NCI-H2107 treated with DMSO at 0.1 percent for 48 hours (cell line): ENCODE results near the gene R3HDM4.
"Not testable (repeated sequence)": the region's sequence is repeated elsewhere in the genome, so short reads cannot be mapped to it uniquely, and the experiment has no call there.

Source experiments
- DNase-seq: peaks from one replicate; lab custom pipeline; 2025; ENCODE audit not compliant: unreplicated experiment; lab: John Stamatoyannopoulos, UW

R3HDM4 gene

DNA sequence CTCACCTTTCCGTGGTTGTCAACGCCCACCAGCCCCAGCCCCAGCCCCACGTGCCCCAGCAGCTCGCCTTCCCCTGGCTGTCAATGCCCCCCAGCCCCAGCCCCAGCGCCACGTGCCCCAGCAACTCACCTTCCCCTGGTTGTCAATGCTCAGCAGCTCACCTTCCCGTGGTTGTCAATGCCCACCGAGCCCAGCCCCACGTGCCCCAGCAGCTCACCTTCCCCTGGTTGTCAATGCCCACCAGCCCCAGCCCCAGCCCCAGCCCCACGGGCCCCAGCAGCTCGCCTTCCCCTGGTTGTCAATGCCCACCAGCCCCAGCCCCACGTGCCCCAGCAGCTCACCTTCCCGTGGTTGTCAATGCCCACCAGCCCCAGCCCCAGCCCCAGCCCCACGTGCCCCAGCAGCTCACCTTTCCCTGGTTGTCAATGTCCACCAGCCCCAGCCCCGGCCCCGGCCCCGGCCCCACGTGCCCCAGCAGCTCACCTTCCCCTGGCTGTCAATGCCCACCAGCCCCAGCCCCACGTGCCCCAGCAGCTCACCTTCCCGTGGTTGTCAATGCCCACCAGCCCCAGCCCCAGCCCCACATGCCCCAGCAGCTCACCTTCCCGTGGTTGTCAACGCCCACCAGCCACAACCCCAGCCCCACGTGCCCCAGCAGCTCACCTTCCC, 34.9 kb downstream of the R3HDM4 start:
- not testable (repeated sequence) for DNase-seq

DNA sequence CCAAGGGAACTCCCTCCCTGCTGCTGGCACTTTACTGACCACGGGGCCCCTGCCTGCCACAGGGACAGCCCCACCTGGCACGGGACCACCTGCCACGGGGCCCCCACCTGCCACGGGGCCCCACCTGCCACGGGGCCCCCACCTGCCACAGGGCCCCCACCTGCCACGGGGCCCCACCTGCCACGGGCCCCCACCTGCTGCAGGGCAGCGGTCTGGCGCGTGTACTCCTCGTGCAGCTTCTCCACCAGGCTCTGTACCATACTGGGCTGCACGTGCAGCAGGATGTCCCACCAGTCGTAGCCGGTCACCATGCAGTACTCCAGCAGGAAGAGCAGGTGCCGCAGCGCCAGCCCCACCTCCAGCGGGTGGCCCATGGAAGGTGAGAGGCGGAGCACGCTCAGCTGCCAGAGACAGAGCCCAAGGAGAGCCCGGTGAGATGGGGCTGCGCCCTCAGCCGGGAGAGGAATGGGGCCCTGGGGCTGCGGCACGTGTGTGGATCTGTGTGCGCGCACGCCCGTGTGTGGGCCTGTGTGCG, 36.2 kb downstream of the R3HDM4 start:
- peak; percentile 57 for DNase-seq

DNA sequence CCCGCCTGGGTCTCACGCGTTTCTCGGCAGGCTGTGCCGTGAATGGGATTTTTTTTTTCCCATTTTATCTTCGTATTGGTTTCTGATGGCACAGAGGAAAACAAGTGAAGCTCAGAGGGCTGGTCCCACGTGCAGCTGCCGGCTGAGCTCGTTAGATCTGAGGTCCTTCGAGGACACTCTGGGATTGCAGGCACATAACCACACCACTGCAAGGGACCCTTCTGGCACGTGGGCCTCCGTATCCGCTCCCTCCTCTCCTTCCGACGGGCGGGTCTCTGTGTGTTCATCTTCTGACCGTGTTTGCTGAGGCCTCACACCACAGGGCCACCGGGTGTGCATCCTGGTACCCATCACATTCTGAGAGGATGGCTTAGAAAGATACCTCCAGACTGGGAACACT, 36.9 kb downstream of the R3HDM4 start:
- no peak for DNase-seq

DNA sequence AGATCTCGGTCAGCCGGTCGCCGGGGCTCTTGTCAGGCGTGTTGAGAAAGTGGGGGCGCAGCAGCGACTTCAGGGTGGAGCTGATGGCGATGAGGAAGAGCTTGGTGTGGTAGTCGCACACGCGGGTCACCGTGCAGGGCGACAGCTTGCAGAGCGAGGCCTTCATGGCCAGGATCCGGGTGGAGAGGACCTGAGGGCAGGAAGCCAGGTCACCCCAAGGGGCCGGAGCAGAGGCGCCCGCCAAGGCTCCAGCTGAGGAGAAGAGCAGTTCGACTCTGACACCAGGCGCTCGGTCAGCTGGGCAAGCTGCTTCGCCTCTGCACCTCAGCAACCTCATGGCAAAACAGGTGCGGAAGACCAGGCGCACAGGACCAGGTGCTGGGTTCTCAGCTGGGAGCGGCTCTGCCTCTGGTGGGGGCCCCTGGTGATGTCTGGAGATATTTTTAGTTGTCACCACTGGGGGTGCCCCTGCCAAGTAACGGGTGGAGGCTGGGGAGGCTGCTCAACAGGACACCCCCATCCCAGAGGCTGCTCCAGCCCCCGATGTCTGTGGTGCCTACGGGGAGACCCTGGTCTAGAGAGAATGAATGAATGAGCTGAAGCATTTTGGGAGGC, 37.6 kb downstream of the R3HDM4 start:
- no peak for DNase-seq

DNA sequence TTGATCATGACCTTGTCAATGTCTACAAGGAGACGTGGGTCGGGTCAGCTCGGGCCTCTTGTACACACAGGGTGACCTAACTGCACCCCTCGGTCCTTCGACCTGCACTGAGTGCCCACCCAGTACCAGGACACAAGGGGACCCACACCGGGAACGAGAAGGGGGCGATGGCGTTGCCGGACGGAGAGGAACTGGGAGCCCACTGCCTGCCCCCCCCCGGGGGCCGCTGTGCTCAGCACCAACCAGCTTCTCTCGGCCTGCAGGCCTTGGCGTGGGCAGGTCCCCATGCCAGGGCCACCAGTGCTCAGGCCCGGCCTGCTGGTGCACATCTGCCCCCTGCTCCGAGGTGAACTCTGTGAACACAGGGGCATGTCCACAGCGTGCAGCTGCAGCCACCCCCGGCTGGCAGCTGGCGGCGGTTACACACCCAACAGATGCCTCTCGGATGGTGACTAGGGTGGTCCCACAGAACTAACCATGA, 39.4 kb downstream of the R3HDM4 start:
- no peak for DNase-seq

DNA sequence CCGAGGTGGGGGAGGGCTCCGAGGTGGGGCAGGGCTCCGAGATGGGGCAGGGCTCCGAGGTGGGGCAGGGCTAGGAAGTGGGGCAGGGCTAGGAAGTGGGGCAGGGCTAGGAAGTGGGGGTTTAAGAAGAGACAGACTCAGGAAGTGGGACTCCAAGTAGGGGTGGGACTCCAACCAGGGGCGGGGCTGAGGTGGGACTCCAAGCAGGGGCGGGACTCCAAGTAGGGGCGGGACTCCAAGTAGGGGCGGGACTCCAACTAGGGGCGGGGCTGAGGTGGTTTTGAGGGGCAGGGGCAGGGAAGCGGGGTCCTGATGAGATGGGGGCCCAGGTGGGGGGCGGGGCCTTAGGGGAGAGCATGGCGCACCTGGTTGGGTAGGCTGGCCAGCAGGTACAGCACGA, 39.9 kb downstream of the R3HDM4 start:
- DNase-seq, result no peak

DNA sequence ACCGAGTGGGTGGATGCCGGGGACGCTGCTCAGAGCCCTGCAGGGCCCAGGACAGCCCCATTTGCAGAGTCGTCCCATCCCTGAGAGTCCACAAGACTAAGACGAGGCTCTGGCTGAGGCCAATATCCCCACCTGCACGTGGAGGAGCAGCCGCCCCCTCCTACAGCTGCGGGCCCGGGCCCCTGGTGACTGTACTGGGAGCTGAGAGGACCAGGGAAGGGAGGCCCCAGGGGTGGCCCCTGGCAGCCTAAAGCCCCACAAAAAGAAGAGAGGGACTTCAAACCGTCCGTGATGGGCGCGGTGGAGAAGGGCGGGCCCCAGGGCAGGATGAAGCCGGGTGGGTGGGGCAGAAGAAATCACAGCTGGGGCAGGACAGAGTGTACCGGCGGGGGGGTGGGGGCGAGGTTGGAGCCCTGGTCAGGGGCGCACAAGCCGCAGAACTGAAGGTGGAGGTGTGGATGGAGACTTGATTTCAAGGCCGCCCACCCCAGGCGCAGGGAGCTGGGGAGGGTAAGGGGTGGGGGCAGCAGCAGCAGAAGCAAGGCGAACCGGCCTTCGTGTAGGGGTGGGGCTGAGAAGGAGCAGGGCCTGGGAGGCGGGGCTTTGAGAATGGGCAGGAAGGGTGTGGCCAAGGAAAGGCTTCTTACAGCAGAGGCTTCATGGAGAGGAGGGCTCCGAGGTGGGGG, 40.6 kb downstream of the R3HDM4 start:
- no peak for DNase-seq

DNA sequence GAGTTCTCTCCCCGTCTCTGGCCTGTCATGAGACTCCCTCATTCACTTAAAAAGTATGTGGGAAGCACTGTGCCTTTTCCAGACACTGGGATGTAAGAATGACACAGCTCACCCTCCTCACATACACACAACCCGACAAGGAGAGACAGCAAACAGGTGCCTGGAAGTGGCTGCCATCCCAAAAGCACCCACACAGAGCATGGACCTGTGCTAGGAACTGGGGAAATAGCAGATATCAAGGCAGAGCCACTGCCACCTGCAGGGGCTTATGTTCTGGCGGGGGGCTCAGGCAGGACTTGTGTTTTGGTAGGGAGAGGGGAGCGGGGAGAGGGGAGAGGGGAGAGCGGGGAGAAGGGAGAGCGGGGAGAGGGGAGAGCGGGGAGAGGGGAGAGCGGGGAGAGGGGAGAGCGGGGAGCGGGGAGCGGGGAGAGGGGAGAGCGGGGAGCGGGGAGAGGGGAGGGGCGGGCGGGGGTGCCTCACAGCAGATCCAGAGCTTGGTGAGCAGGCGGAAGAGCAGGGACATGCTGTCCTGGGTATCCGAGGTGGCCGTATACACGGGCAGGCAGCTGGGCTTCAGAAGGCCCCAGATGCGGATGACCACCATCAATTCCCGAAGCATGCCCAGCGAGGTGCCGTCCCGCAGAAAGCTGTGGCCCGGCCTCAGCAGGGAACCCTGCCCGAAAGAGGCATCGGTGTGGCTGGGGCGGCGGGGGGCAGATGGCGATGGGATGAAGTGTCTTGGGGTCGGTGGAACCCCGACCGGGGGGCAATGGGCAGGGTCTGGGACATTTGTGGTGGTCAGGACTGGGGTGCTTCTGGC, 41.4 kb downstream of the R3HDM4 start:
- no peak for DNase-seq

DNA sequence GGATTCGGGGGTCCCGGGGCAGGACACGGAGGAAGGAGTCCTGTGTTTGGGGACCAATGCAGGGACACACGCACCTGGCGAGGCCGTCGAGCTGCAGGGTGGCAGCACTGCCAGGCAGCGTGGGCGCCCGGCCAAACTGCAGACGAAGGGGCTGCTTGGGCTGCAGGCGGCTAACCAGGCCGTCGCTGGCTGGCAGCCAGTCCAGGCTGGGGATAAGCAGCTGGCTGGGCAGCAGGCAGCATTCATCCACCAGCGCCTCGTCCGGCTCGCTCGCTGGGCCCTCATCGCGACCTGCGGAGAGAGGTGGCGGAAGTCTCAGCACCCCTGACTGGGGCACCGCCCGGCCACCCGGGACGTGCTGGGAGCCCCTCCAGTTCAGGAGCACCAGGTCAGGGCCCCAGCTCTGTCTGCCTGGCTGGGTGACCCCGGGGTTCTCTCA, 42.0 kb downstream of the R3HDM4 start:
- no peak for DNase-seq

DNA sequence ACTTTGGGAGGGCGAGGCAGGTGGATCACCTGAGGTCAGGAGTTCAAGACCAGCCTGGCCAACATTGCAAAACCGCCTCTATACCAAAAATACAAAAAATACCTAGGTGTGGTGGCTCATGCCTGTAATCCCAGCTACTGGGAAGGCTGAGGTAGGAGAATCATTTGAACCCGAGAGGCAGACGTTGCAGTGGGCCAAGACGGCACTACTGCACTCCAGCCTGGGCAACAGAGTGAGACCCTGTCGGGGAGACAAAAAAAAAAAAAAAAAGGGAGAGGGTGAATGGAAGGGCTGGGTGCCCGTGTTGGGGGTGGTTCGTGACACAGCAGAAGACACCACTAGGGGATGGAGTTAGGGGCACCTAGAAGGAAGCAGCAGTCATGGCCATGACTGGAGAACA, 42.7 kb downstream of the R3HDM4 start:
- no peak for DNase-seq

DNA sequence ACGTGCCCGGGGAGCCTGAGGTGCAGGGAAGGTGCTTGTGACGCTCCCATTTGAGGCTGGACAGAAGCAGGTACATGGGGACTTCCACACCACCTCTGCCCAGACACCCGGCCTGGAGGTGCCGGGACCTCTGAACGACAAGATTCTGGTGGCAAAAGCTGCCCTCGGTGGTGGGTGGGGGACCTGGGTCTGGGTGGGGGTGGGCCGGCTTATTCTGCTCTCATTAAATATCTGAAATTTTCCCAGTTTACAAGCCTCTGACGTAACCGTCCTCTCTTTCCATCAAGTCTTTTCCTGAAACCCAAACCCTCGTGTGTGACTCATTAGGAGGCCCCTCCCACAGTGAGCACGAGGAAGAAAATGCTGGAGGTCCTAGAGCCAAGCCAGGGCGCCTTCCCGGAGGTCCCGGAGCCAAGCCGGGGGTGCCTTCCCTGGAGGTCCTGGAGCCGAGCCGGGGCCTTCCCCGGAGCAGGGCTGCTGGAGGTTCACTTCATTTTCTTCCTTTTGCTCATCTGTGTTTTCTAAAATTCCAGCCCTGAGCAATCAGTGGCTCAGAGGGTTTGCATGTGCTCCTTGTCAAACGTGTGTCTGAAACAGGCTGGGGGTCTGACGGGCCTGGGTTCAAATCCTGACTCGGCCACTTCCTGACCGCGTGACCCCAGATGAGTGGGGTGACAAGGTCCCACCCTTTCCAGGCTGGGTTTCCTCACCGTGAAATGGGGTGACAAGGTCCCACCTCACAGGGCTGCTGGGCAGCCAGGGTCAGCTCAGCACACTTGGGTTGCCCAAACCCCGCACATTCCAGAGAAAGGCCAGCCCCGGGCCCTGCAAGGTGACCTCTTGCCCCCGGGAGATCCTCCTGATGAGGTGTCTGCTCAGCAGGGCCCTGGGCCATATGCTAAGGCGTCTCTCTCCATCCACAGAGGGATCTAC, 43.5 kb downstream of the R3HDM4 start:
- no peak for DNase-seq

DNA sequence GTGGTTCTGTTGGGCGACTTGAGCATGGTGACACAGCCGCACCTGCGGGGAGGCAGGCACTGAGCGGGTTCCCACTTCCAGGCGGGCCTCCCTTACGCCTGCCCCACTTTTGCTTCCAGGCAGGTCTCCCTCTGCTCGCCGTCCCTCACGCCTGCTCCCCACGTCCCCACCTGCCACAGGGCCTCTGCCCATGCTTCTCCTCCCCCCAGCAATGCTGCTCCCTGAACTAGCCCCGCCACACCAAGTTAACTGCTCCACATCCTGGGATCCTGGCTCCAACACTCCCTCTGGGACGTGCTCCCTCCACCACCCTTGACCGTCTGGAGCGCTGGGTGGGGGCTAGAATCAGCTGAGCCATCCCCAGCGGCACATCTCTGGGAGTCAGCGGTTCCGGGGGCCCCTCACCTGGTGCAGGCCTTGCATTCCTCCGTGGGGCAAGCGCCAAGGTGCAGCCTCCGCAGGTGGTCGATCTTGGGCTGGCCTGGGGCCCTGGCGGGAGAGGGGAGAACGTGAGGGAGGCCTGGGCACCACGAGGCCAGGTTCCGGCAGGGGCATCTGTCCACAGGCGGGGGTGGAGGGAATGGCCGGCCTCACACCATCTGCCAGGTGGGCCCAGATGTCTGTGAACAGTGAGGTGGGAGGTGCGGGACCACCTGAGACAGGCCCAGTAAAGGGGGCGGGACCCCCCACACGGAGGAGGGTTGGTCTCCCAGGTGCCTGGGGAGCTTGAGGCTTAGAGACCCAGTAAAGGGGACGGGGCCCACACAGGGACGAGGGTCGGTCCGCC, 44.4 kb downstream of the R3HDM4 start:
- no peak for DNase-seq

DNA sequence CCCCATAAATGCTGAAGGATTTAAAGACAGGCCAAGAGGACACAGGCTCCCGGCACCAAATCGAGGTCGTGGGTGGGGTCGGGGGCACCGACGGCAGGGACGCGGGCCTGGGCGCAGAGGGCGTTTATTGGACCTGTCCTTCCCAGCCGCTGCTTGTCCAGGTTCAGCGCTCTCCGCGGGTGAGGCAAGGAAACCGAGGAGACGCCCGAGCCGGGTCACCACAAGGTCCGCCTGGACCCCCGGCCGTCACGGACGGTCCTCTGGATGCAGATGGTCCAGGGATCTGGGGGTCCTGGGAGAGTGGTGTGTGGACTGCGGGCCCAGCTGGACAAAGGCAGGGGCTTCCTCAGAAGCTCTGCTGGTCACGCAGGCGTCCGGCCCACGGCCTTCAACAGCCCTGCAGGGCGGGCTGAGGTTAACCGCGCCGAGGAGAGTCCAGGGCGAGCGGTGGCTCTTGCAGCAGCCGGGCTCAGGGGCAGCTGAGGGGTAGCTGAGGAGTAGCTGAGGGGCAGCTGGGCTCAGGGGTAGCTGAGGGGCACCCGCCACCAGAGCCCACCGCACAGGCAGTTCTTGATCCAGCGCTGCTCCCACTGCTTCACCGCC, 45.1 kb downstream of the R3HDM4 start:
- DNase-seq, result no peak

DNA sequence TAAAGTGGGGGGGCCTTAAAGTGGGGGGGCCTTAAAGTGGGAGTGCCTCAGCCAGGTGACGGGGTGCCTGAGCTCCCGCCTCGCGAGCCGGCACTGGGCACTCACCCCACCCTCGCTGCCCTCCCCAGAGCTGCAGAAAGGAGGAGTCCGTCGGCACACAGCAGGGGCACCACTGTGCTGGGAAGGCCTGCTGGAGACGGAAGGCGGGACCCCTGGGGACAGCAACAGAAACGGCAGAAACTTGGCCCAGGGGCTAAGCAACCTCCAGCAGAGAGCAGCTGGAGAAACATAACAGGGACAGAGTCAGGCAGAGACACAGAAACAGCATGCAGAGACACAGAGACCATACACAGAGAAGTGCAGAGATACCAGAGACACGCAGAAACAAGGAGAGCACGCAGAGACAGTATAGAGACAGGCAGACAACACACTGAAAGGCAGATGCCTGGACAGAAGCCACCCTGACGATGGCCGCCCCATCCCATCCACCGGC, 45.7 kb downstream of the R3HDM4 start:
- DNase-seq, result no peak

DNA sequence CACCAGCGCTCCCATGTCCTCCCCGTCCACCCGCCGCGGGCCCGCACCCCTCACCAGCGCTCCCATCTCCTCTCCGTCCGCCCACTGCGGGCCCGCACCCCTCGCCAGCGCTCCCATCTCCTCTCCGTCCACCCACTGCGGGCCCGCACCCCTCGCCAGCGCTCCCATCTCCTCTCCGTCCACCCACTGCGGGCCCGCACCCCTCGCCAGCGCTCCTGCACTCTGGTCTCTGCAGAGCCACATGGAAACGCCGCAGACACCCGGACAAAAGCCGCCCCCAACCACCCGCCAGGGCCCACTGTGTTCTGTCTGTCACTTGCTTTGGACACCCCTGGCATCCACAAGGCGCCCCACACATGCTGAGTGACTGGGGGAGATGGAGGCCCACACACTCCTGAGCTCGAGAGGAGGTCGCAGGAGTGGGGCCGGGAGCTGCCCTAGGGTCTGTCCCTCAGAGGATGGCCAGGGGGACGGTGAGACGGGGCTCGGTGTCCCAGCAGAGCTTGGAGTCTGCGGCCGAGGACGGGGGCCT, 46.2 kb downstream of the R3HDM4 start:
- DNase-seq, result no peak

DNA sequence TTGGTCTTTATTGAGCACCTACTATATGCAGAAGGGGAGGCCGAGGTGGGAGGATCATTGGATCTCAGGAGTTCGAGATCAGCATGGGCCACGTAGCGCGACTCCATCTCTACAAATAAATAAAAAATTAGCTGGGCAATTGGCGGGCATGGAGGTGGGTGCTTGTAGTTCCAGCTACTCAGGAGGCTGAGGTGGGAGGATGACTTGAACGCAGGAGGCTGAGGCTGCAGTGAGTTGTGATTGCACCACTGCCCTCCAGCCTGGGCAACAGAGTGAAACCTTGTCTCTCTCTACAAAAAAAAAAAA, 49.8 kb downstream of the R3HDM4 start:
- no peak for DNase-seq

DNA sequence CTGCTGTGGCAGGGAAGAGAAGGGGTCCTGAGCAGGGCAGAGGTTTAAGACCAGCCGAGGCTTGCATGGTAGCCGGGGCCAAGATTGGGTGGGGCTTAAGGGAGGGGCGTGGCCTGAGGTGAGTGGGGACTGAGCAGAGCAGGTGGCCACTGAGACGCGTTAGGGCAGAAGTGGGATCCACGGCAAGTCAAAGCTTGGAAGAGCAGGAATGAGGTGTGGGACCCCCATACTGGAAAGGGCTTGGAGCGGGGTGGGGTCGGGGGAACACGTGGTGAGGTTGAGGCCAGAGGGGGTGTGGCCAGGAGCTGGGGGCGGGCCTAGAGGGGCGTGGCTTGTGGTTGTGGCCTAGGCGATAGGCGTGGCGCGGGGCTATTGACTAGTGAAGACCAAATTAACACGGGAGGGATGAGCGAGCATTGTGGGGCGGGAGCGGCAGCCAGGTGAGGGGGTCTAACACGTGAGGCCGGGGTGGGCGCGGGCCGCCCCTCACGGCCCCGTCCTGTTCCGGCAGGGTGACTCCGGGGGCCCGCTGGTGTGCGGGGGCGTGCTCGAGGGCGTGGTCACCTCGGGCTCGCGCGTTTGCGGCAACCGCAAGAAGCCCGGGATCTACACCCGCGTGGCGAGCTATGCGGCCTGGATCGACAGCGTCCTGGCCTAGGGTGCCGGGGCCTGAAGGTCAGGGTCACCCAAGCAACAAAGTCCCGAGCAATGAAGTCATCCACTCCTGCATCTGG, 50.3 kb downstream of the R3HDM4 start:
- no peak for DNase-seq
